Loucy (cell line): ENCODE results near the gene VRK2.

Source experiments
- CTCF ChIP-seq: fragments of 200-600 bp; sonication (generic); conservative IDR thresholded peaks from 2 replicates; pipeline ENCODE4 v1.5.1; 2014; ENCODE audit warnings: mild to moderate bottlenecking, antibody characterized with exemption, low read length
- EZH2phosphoT487 ChIP-seq: fragments of 200-600 bp; IDR thresholded peaks from 2 replicates; pipeline ENCODE4 v1.6.1; 2018; ENCODE audit warnings: antibody characterized with exemption, mild to moderate bottlenecking, moderate library complexity, borderline replicate concordance

- TF ChIP-seq CTCF: no peak
- no peak for TF ChIP-seq EZH2phosphoT487
Observed at GRCh38 chr2:58027029-58027428, 19.6 kb upstream of the VRK2 start.
